Mesenchymal stem cell (in vitro differentiated cells and primary cell): ENCODE data around the gene SLC16A8.

Source experiments
- DNase-seq: peaks from one replicate; pipeline ENCODE4 v3.0.0-alpha.2; 2013
- H2AFZ ChIP-seq: one replicate; pipeline ENCODE4 v1.6.1; 2013; ENCODE audit warnings: low read depth, mild to moderate bottlenecking, control low read depth, inconsistent platforms, low read length, moderate library complexity
- H2AK5ac ChIP-seq: 2 replicates; pipeline ENCODE4 v1.6.1; 2013; ENCODE audit warnings: low read length, moderate library complexity, mild to moderate bottlenecking, inconsistent platforms; ENCODE audit not compliant: severe bottlenecking
- H2BK120ac ChIP-seq: one replicate; pipeline ENCODE4 v1.6.1; 2013; ENCODE audit warnings: low read depth, mild to moderate bottlenecking, inconsistent platforms, low read length, moderate library complexity
- H2BK12ac ChIP-seq, 2 experiments: one replicate each; pipeline ENCODE4 v1.6.1; 2013; ENCODE audit warnings: inconsistent platforms in 2 of 2, low read length in 2 of 2, mild to moderate bottlenecking in 2 of 2, moderate library complexity in 2 of 2, control low read depth in 1 of 2
- H2BK15ac ChIP-seq: one replicate; pipeline ENCODE4 v1.6.1; 2013; ENCODE audit warnings: mild to moderate bottlenecking, low read depth, inconsistent platforms; ENCODE audit not compliant: poor library complexity, severe bottlenecking
- H2BK5ac ChIP-seq: 2 replicates; pipeline ENCODE4 v1.6.1; 2013; ENCODE audit warnings: low read depth, mild to moderate bottlenecking, low read length, control low read depth, inconsistent platforms; ENCODE audit not compliant: poor library complexity, severe bottlenecking
- H3K14ac ChIP-seq, 2 experiments: one replicate each; pipeline ENCODE4 v1.6.1; 2013; ENCODE audit warnings: inconsistent platforms in 2 of 2, low read length in 2 of 2, control low read depth in 1 of 2, mild to moderate bottlenecking in 1 of 2, moderate library complexity in 1 of 2
- H3K18ac ChIP-seq, 2 experiments: one replicate each; pipeline ENCODE4 v1.6.1; 2013; ENCODE audit warnings: inconsistent platforms in 2 of 2, low read length in 2 of 2, control low read depth in 1 of 2, low read depth in 1 of 2, mild to moderate bottlenecking in 1 of 2
- H3K23ac ChIP-seq, 2 experiments: one replicate each; pipeline ENCODE4 v1.6.1; 2013; ENCODE audit warnings: inconsistent platforms in 2 of 2, low read length in 2 of 2, mild to moderate bottlenecking in 2 of 2, moderate library complexity in 2 of 2, control low read depth in 1 of 2
- H3K27ac ChIP-seq: 2 replicates; pipeline ENCODE4 v1.5.1; 2013; ENCODE audit warnings: mild to moderate bottlenecking, moderate library complexity, low read length, control low read depth, inconsistent platforms; ENCODE audit not compliant: poor library complexity, severe bottlenecking
- H3K27me3 ChIP-seq, 2 experiments: 2 replicates each; pipeline versions ENCODE4 v1.6.1 to v1.7.0; 2013; ENCODE audit warnings: low read length in 2 of 2, mild to moderate bottlenecking in 2 of 2, moderate library complexity in 2 of 2, control low read depth in 1 of 2, inconsistent platforms in 1 of 2; ENCODE audit not compliant: control insufficient read depth in 1 of 2, insufficient read depth in 1 of 2
- H3K36me3 ChIP-seq, 2 experiments: 2 replicates each; pipeline versions ENCODE4 v1.6.1 to v1.7.0; 2013; ENCODE audit warnings: low read length in 2 of 2, control low read depth in 1 of 2, inconsistent platforms in 1 of 2, low read depth in 1 of 2, mild to moderate bottlenecking in 1 of 2; ENCODE audit not compliant: insufficient read depth in 2 of 2, control insufficient read depth in 1 of 2
- H3K4ac ChIP-seq, 2 experiments: one replicate each; pipeline ENCODE4 v1.6.1; 2013; ENCODE audit warnings: inconsistent platforms in 2 of 2, low read length in 2 of 2, mild to moderate bottlenecking in 2 of 2, moderate library complexity in 2 of 2, control low read depth in 1 of 2, low read depth in 1 of 2
- H3K4me1 ChIP-seq: 2 replicates; pipeline ENCODE4 v1.6.1; 2013; ENCODE audit warnings: low read depth, low read length, control low read depth; ENCODE audit not compliant: control insufficient read depth, insufficient read depth
- H3K4me2 ChIP-seq: 2 replicates; pipeline ENCODE4 v1.6.1; 2013; ENCODE audit warnings: low read length, mild to moderate bottlenecking, inconsistent platforms; ENCODE audit not compliant: poor library complexity, severe bottlenecking
- H3K4me3 ChIP-seq, 2 experiments: 2 replicates each; pipeline versions ENCODE4 v1.5.1 to v1.7.0; 2013; ENCODE audit warnings: low read length in 2 of 2, mild to moderate bottlenecking in 2 of 2, control low read depth in 1 of 2, low read depth in 1 of 2; ENCODE audit not compliant: insufficient read depth in 1 of 2
- H3K79me1 ChIP-seq: replicated peaks from 2 replicates; pipeline ENCODE4 v1.6.1; 2013; ENCODE audit warnings: mild to moderate bottlenecking, control low read depth, low read length, inconsistent platforms; ENCODE audit not compliant: poor library complexity, severe bottlenecking
- H3K9ac ChIP-seq: 2 replicates; pipeline ENCODE4 v1.7.0; 2013; ENCODE audit warnings: mild to moderate bottlenecking, low read length, moderate library complexity
- H3K9me3 ChIP-seq: 2 replicates; pipeline ENCODE4 v1.7.0; 2013; ENCODE audit warnings: mild to moderate bottlenecking, low read length; ENCODE audit not compliant: control insufficient read depth
- H4K8ac ChIP-seq: one replicate; pipeline ENCODE4 v1.6.1; 2013; ENCODE audit warnings: inconsistent platforms, mild to moderate bottlenecking, low read length, moderate library complexity
- H4K91ac ChIP-seq: one replicate; pipeline ENCODE4 v1.6.1; 2013; ENCODE audit warnings: mild to moderate bottlenecking, low read length, inconsistent platforms
- WGBS: methylation state at CpG from one replicate; pipeline ENCODE4 v1.1.7; 2013; ENCODE audit warnings: mixed read lengths; 5-methylcytosine and 5-hydroxymethylcytosine counted together

Gene SLC16A8

DNA sequence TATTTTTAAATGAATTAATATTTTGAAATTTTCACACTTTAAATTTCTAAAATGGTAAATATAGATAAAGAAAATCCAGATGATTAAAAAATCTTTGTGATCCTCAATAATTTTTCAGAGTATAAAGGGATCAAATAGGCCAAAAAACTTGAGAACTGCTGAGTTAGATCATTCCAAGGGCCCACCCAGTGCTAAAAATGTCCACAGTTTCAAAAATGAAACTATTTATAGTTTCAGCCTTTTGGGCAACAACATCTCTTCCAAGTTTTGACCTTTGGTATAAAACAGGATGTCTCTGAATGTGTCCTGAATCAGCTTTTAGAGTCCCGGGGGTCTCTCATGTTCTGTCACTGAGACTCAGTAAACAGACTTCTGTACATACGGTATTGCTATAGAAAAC is 47.4 kb upstream of the SLC16A8 start:
- Histone ChIP-seq H4K8ac (no peak overlapping the region), H3K23ac (no peak overlapping the region), H3K27ac (no peak overlapping the region), H3K9ac (no peak overlapping the region), H3K4me2 (no peak overlapping the region), H3K27me3 (no peaks in the 10 kb centered on the region), H2BK120ac (no peak overlapping the region), H3K14ac (no peak overlapping the region), H3K4me3 (no peak overlapping the region), H3K18ac (no peak overlapping the region), H2AK5ac (no peak overlapping the region), H3K4me1 (peaks cover 9% of the 10 kb centered on the region), H3K9me3 (no peaks in the 10 kb centered on the region), H2AFZ (no peak overlapping the region), H3K79me1 (no peaks in the 10 kb centered on the region), H2BK5ac (no peak overlapping the region), H3K36me3 (peaks cover 0 to 53% of the 10 kb centered on the region in 2 experiments), H3K4ac (no peak overlapping the region), H2BK12ac (no peak overlapping the region), H2BK15ac (no peak overlapping the region), H4K91ac (no peak overlapping the region)
- DNase-seq, result no peak
- 83% methylated on average over 2 of the region's 2 CpGs for WGBS

DNA sequence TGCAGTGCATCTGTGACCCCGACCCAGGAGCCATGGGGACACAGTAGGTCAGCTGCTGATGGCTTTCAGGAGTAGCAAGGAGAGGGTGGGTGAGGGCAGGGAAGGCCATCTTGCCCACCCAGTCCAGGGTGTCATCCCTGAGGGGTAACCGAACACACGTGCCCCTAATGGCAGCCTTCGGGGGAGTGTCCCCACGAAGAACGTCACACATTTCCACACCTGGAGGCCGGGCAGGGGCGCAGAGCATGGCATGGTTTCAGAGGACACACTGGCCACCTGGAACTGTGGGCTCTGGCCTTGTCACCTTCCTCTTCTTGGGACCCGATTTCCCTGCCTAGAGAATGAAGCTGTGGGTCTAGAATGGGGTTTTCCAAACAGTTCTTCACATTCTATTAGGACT is 45.9 kb upstream of the SLC16A8 start:
- no peak overlapping the region for H2BK120ac ChIP-seq
- no peak overlapping the region for H3K4me2 ChIP-seq
- no peak overlapping the region for H3K9ac ChIP-seq
- H2AFZ ChIP-seq, result no peak overlapping the region
- H2AK5ac ChIP-seq, result no peak overlapping the region
- H3K27ac ChIP-seq, result no peak overlapping the region
- H3K23ac ChIP-seq, result no peak overlapping the region
- H2BK5ac ChIP-seq, result no peak overlapping the region
- DNase-seq, result no peak
- H2BK12ac ChIP-seq, result no peak overlapping the region
- H4K91ac ChIP-seq, result no peak overlapping the region
- H3K9me3 ChIP-seq, result no peaks in the 10 kb centered on the region
- no peak overlapping the region for H3K4me3 ChIP-seq
- peaks cover 0 to 53% of the 10 kb centered on the region in 2 experiments for H3K36me3 ChIP-seq
- H3K27me3 ChIP-seq, result no peaks in the 10 kb centered on the region
- WGBS, result 87% methylated on average over 8 of the region's 9 CpGs
- H3K4me1 ChIP-seq, result peaks cover 3% of the 10 kb centered on the region
- no peak overlapping the region for H3K18ac ChIP-seq
- no peaks in the 10 kb centered on the region for H3K79me1 ChIP-seq
- H4K8ac ChIP-seq, result no peak overlapping the region
- H3K14ac ChIP-seq, result no peak overlapping the region
- H3K4ac ChIP-seq, result no peak overlapping the region
- H2BK15ac ChIP-seq, result no peak overlapping the region

DNA sequence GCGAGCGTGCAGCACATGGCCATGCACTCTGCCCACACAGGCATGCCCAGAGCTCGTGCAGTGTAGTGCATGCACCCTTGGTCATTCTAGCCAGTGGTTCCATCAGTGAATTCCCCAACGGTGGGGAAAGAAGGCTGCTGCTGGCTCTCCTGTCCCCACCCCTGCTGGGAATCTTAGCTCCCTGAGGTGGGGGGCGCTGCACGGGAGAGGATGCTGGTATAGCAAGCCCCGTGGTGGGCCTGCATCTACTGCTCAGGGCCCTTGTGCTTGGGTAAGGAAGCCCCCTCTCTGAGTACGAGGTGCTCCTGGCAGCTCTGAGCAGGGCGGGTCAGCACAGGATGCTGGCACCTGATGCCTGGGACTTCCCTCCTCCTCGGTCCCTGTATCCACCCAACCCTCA is 45.0 kb upstream of the SLC16A8 start:
- H3K27ac ChIP-seq, result no peak overlapping the region
- H3K9me3 ChIP-seq, result no peaks in the 10 kb centered on the region
- no peak overlapping the region for H3K23ac ChIP-seq
- no peak for DNase-seq
- H3K79me1 ChIP-seq, result no peaks in the 10 kb centered on the region
- 79% methylated on average over 10 of the region's 10 CpGs for WGBS
- H2AFZ ChIP-seq, result no peak overlapping the region
- H2AK5ac ChIP-seq, result no peak overlapping the region
- H3K14ac ChIP-seq, result peak overlapping the region in 1 of 2 experiments; percentile 78
- H4K91ac ChIP-seq, result no peak overlapping the region
- H3K9ac ChIP-seq, result no peak overlapping the region
- H3K4me3 ChIP-seq, result no peak overlapping the region
- H3K36me3 ChIP-seq, result peaks cover 0 to 53% of the 10 kb centered on the region in 2 experiments
- H3K4me1 ChIP-seq, result peaks cover 3% of the 10 kb centered on the region
- no peak overlapping the region for H4K8ac ChIP-seq
- no peak overlapping the region for H3K18ac ChIP-seq
- no peak overlapping the region for H2BK5ac ChIP-seq
- H2BK120ac ChIP-seq, result no peak overlapping the region
- no peaks in the 10 kb centered on the region for H3K27me3 ChIP-seq
- H2BK15ac ChIP-seq, result no peak overlapping the region
- no peak overlapping the region for H2BK12ac ChIP-seq
- H3K4me2 ChIP-seq, result no peak overlapping the region
- no peak overlapping the region for H3K4ac ChIP-seq

DNA sequence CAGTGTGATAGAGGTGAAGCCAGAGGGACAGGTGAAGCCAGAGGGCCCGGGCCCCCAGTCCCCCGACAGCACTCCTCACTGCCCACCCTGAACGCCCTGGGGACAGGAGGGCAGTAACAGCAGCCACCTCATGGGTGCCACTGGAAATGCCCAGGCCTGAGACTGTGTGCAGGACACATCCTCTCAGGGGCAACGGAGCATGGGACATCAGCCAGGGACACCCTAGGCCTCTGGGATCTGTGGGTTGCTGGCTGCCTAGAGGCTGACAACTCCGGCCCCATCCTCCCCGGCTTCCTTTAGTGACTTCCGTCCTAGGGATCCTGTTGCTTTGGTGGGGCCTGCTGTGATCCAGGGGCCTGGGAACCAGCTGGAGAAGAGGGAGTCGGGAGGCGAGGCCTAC is 43.9 kb upstream of the SLC16A8 start:
- no peak overlapping the region for H2AK5ac ChIP-seq
- H3K79me1 ChIP-seq, result no peaks in the 10 kb centered on the region
- no peak overlapping the region for H4K8ac ChIP-seq
- no peak overlapping the region for H2BK120ac ChIP-seq
- no peak overlapping the region for H3K4me3 ChIP-seq
- peaks cover 7% of the 10 kb centered on the region for H3K4me1 ChIP-seq
- no peak overlapping the region for H2BK5ac ChIP-seq
- H2AFZ ChIP-seq, result no peak overlapping the region
- H3K4ac ChIP-seq, result no peak overlapping the region
- H3K9ac ChIP-seq, result no peak overlapping the region
- H3K27ac ChIP-seq, result no peak overlapping the region
- no peak overlapping the region for H2BK15ac ChIP-seq
- WGBS, result 94% methylated on average over 9 of the region's 9 CpGs
- H3K14ac ChIP-seq, result no peak overlapping the region
- no peak overlapping the region for H4K91ac ChIP-seq
- no peaks in the 10 kb centered on the region for H3K27me3 ChIP-seq
- H3K36me3 ChIP-seq, result peaks cover 0 to 46% of the 10 kb centered on the region in 2 experiments
- H2BK12ac ChIP-seq, result no peak overlapping the region
- H3K18ac ChIP-seq, result no peak overlapping the region
- no peak overlapping the region for H3K23ac ChIP-seq
- H3K9me3 ChIP-seq, result no peaks in the 10 kb centered on the region
- no peak for DNase-seq
- no peak overlapping the region for H3K4me2 ChIP-seq
